K562 (cell line): ENCODE measurements around the gene MAB21L3. TPM values are rescaled to one million over a fixed set of nuclear protein-coding genes. Genes with fewer than 3 reads are reported as not detected.

Source experiments
- ATAC-seq: fragments of 200-7000 bp; cut with Tn5 transposase; 3 replicates; pipeline ENCODE4 v1.9.1; 2020; ENCODE audit warnings: moderate library complexity
- BruUV-seq: library from RNA; stranded (reverse); fragments of 400-500 nt; replicated peaks from 2 replicates; lab custom pipeline; 2021; lab: Mats Ljungman, UMichigan
- CTCF ChIA-PET: fragments of 300-600 bp; formaldehyde crosslinking; extraction: SDS; loops from one replicate; lab custom pipeline; 2021; ENCODE audit warnings: low intra/inter-chr PET ratio; lab: Yijun Ruan, JAX
- POLR2A ChIA-PET: fragments of 300-600, 350-650 bp; sonication (Branson Sonifier 250); formaldehyde crosslinking; extraction: SDS; loops from one replicate; lab custom pipeline; 2021; ENCODE audit warnings: antibody characterized with exemption, inconsistent platforms; lab: Yijun Ruan, JAX
- DNase-seq, 4 experiments: peaks; one replicate each; pipeline versions ENCODE4 v3.0.0 to v3.0.0-alpha.2; 2011 to 2018; ENCODE audit warnings: low spot score in 3 of 4, mixed read lengths in 3 of 4; ENCODE audit errors: extremely low read depth in 1 of 4
- FAIRE-seq: peaks from 2 replicates; lab custom pipeline; 2011; peaks lifted over from hg19 to GRCh38; lab: Jason Lieb, UNC
- H2AFZ ChIP-seq: 2 replicates; pipeline ENCODE4 v1.6.0; 2011; ENCODE audit warnings: low read depth, low read length, control low read depth, inconsistent platforms
- H3K27ac ChIP-seq: fragments of 200-600 bp; 3 replicates; pipeline ENCODE4 v1.8.0; 2011; ENCODE audit warnings: low read depth, mild to moderate bottlenecking, control low read depth, inconsistent platforms, low read length, moderate library complexity, mixed read lengths; ENCODE audit errors: extremely low read depth
- H3K27me3 ChIP-seq, 2 experiments: fragments of 300-600 bp in 1 of 2; 2 replicates in 1 of 2; 3 replicates in 1 of 2; pipeline versions ENCODE4 v1.6.0 to v1.8.0; 2011; ENCODE audit warnings: inconsistent platforms in 2 of 2, low read length in 2 of 2, mild to moderate bottlenecking in 1 of 2, mixed read lengths in 1 of 2, moderate library complexity in 1 of 2; ENCODE audit not compliant: control insufficient read depth in 2 of 2, insufficient read depth in 2 of 2
- H3K36me3 ChIP-seq: fragments of 300-600 bp; 3 replicates; pipeline ENCODE4 v1.8.0; 2011; ENCODE audit warnings: mild to moderate bottlenecking, low read length, inconsistent platforms; ENCODE audit not compliant: control insufficient read depth, insufficient read depth
- H3K4me1 ChIP-seq, 2 experiments: fragments of 200-600 bp in 1 of 2; replicated peaks in 1 of 2; 2 replicates in 1 of 2; 3 replicates in 1 of 2; pipeline versions ENCODE4 v1.5.1 to v1.8.0; 2011; ENCODE audit warnings: inconsistent platforms in 2 of 2, low read length in 2 of 2, mild to moderate bottlenecking in 1 of 2, mixed read lengths in 1 of 2, moderate library complexity in 1 of 2; ENCODE audit not compliant: control insufficient read depth in 2 of 2, insufficient read depth in 2 of 2
- H3K4me2 ChIP-seq: 2 replicates; pipeline ENCODE4 v1.6.1; 2011; ENCODE audit warnings: low read length, control low read depth, inconsistent platforms, mixed read lengths; ENCODE audit not compliant: insufficient read depth
- H3K4me3 ChIP-seq: fragments of 200-600 bp; sonication (generic), shearing (Covaris generic); 2 replicates; pipeline ENCODE4 v1.5.1; 2016; ENCODE audit warnings: control low read depth, inconsistent platforms
- H3K79me2 ChIP-seq: fragments of 200-600 bp; 3 replicates; pipeline ENCODE4 v1.8.0; 2011; ENCODE audit warnings: low read length, inconsistent platforms; ENCODE audit not compliant: control insufficient read depth, insufficient read depth
- H3K9ac ChIP-seq, 2 experiments: 2 replicates each; pipeline versions ENCODE4 v1.6.0 to v1.6.1; 2011; ENCODE audit warnings: low read depth in 2 of 2, low read length in 2 of 2, control low read depth in 1 of 2, inconsistent platforms in 1 of 2, mild to moderate bottlenecking in 1 of 2, mixed read lengths in 1 of 2; ENCODE audit not compliant: insufficient read depth in 1 of 2
- H3K9me1 ChIP-seq: one replicate; pipeline ENCODE4 v1.6.0; 2011; ENCODE audit warnings: inconsistent platforms, mild to moderate bottlenecking, low read length, moderate library complexity; ENCODE audit not compliant: control insufficient read depth, insufficient read depth
- H3K9me3 ChIP-seq: replicated peaks from 2 replicates; pipeline ENCODE4 v1.5.1; 2011; ENCODE audit warnings: low read depth, low read length, inconsistent platforms; ENCODE audit not compliant: control insufficient read depth, insufficient read depth
- H4K20me1 ChIP-seq: replicated peaks from 2 replicates; pipeline ENCODE4 v1.6.1; 2011; ENCODE audit warnings: low read length, inconsistent platforms, mixed read lengths; ENCODE audit not compliant: control insufficient read depth, insufficient read depth
- BACH1 ChIP-seq: fragments of 200-800 bp; sonication (Bioruptor generic); IDR thresholded peaks from 2 replicates; pipeline ENCODE4 v1.6.1; 2016; ENCODE audit warnings: missing genetic modification characterization, missing compliant biosample characterization
- C11orf30 ChIP-seq: fragments of 450-650 bp; IDR thresholded peaks from 2 replicates; pipeline ENCODE4 v1.6.1; 2016; ENCODE audit warnings: low read depth, mild to moderate bottlenecking
- CEBPB ChIP-seq: fragments of 450-650 bp; IDR thresholded peaks from 2 replicates; pipeline ENCODE4 v1.6.1; 2016; ENCODE audit warnings: missing genetic modification characterization, missing compliant biosample characterization
- GATAD2A ChIP-seq: fragments of 450-650 bp; IDR thresholded peaks from 2 replicates; pipeline ENCODE4 v1.6.1; 2017
- NELFE ChIP-seq: IDR thresholded peaks from 2 replicates; pipeline ENCODE4 v1.6.1; 2011; ENCODE audit warnings: mild to moderate bottlenecking; ENCODE audit not compliant: insufficient read depth, insufficient read length
- RCOR1 ChIP-seq, 2 experiments: IDR thresholded peaks; 2 replicates each; pipeline ENCODE4 v1.6.1; 2012; ENCODE audit warnings: low read depth in 2 of 2, low read length in 2 of 2, borderline replicate concordance in 1 of 2, improper control_type of control experiment in 1 of 2
- TEAD1 ChIP-seq, 2 experiments: fragments of 450-650 bp in 1 of 2; sonication (generic) in 1 of 2; formaldehyde crosslinking; IDR thresholded peaks; 2 replicates each; pipeline versions ENCODE4 v1.4.0 to v1.8.0; 2020 to 2022; ENCODE audit warnings: mild to moderate bottlenecking in 2 of 2, missing genetic modification reagents in 1 of 2
- XRCC5 ChIP-seq: fragments of 200-400 bp; formaldehyde crosslinking; IDR thresholded peaks from 2 replicates; pipeline ENCODE4 v1.6.1; 2017; ENCODE audit warnings: low read depth, mild to moderate bottlenecking, low read length
- ZNF316 ChIP-seq: fragments of 450-650 bp; IDR thresholded peaks from 2 replicates; pipeline ENCODE4 v1.6.1; 2016
- ZNF518B ChIP-seq: fragments of 250-450 bp; sonication (Bioruptor Pico); IDR thresholded peaks from 2 replicates; pipeline ENCODE4 v1.5.0; 2021; ENCODE audit warnings: mild to moderate bottlenecking, moderate library complexity
- ZSCAN32 ChIP-seq: fragments of 450-650 bp; formaldehyde crosslinking; IDR thresholded peaks from 2 replicates; pipeline ENCODE4 v1.4.0; 2020; ENCODE audit warnings: mild to moderate bottlenecking, moderate library complexity
- WGBS: fragments of 100-300 bp; shearing (Covaris generic); methylation state at CpG from one replicate; pipeline ENCODE4 v1.1.6; 2016; ENCODE audit warnings: low coverage, mixed read lengths; ENCODE audit not compliant: insufficient coverage; ENCODE audit errors: missing lambda C conversion rate; 5-methylcytosine and 5-hydroxymethylcytosine counted together
- in situ Hi-C: fragments of 300-500 bp; cut with MboI; formaldehyde crosslinking; loops from 4 replicates; pipeline ENCODE4 v1.15.0; 2018; ENCODE audit warnings: inconsistent platforms, mixed read lengths
- intact Hi-C: fragments of 100-400 bp; cut with micrococcal nuclease; formaldehyde crosslinking; loops from 2 replicates; pipeline ENCODE4 v1.14.2; 2022
- polyA plus RNA-seq, 8 experiments: library from polyadenylated mRNA; depleted of rRNA in 4 of 8; stranded (reverse) in 5 of 8; unstranded in 3 of 8; fragments of >200 nt; fragmentation: Nextera tagmentation in 2 of 8; fragmentation: Illumina TruSeq in 1 of 8; extraction: Ambion mirVana in 2 of 8; extraction: Trizol in 1 of 8; gene quantifications; 2 replicates each; pipeline versions ENCODE4 v1.2.1 to v1.2.3, GENCODE V29; 2011 to 2014; ENCODE audit warnings: inconsistent platforms in 1 of 8, missing spikeins in 1 of 8
- total RNA-seq, 7 experiments: library from RNA; depleted of rRNA in 6 of 7; stranded (reverse); fragments of >200 nt in 6 of 7; fragmentation: Illumina TruSeq in 2 of 7; extraction: Trizol in 2 of 7; gene quantifications; 2 replicates each; pipeline versions ENCODE4 v1.2.1 to v1.2.3, GENCODE V29; 2011 to 2021; ENCODE audit warnings: low replicate concordance in 1 of 7

MAB21L3 gene
- total and polyA plus RNA-seq, 9 of the 15 experiments (the other 6 are each of a cell fraction or from before 2014, with no cell fraction given), result not detected

- H3K4me1 ChIP-seq, result no peaks in the 10 kb centered on the region
- H2AFZ ChIP-seq, result no peak overlapping the region
- POLR2A ChIA-PET, result no interaction called here
- H3K36me3 ChIP-seq, result no peaks in the 10 kb centered on the region
- H3K4me3 ChIP-seq, result no peak overlapping the region
- no peak overlapping the region for H3K4me2 ChIP-seq
- TF ChIP-seq XRCC5 (no peak), CEBPB (tag) (peak; percentile 50)
- TF ChIP-seq, all 486 proteins: peak for 1
- DNase-seq (no peak), ATAC-seq (no peak), FAIRE-seq (no peak)
- Histone ChIP-seq H3K9me3 (no peaks in the 10 kb centered on the region), H4K20me1 (no peaks in the 10 kb centered on the region), H3K9me1 (no peaks in the 10 kb centered on the region), H3K79me2 (no peaks in the 10 kb centered on the region), H3K27ac (no peak overlapping the region), H3K27me3 (peaks cover 8 to 26% of the 10 kb centered on the region in 2 experiments), H3K9ac (no peak overlapping the region)
- 2% methylated on average over 7 of the region's 7 CpGs for WGBS
- intact Hi-C loops, result no loop called here
- CTCF ChIA-PET, result no interaction called here
- in situ Hi-C loops, result no loop called here
- no TSS peak for BruUV-seq
Observed at GRCh38 chr1:116113615-116114014, 2.4 kb downstream of the MAB21L3 start.

- H3K4me1 ChIP-seq, result no peaks in the 10 kb centered on the region
- 1% methylated on average over 4 of the region's 4 CpGs for WGBS
- no peak overlapping the region for H3K4me2 ChIP-seq
Observed at GRCh38 chr1:116115476-116116439, 4.6 kb downstream of the MAB21L3 start.

More at GRCh38 chr1:116115476-116116439, 4.6 kb downstream of the MAB21L3 start:
- H3K79me2 ChIP-seq, result no peaks in the 10 kb centered on the region
- FAIRE-seq, result no peak
- H3K9ac ChIP-seq, result no peak overlapping the region
- H3K36me3 ChIP-seq, result no peaks in the 10 kb centered on the region
- no peak overlapping the region for H3K27ac ChIP-seq
- no peak for ATAC-seq
- in situ Hi-C loops (no loop called here), intact Hi-C loops (no loop called here)
- no peak overlapping the region for H2AFZ ChIP-seq
- no peak for DNase-seq
- H3K9me3 ChIP-seq, result no peaks in the 10 kb centered on the region
- peaks cover 5 to 17% of the 10 kb centered on the region in 2 experiments for H3K27me3 ChIP-seq
- no TSS peak for BruUV-seq
- no peaks in the 10 kb centered on the region for H4K20me1 ChIP-seq
- no peak overlapping the region for H3K4me3 ChIP-seq
- ChIA-PET CTCF (no interaction called here), POLR2A (interaction anchor here (0.8 kb wide), 1 partner anchor 110 kb away, joined by 4 read pairs; no protein-coding TSS in a partner anchor)
- no peaks in the 10 kb centered on the region for H3K9me1 ChIP-seq
- TF ChIP-seq NELFE (no peak), ZNF316 (no peak), TEAD1 (CRISPR knock-in tag; IDR thresholded peaks at IDR 0.05) (no peak), ZNF518B (CRISPR knock-in tag) (no peak), ZSCAN32 (CRISPR knock-in tag) (no peak), RCOR1 (IDR thresholded peaks at IDR 0.05; ENCODE audit: borderline replicate concordance in 1 of 2, low read depth in 2 of 2, low read length in 2 of 2) (no peak), BACH1 (no peak), GATAD2A (no peak), C11orf30 (no peak)
